Heart left ventricle (tissue), 16 donors: ENCODE measurements around the gene RNF187. TPM values are rescaled to one million over a fixed set of nuclear protein-coding genes. Genes with fewer than 3 reads are reported as not detected.
"Not testable (repeated sequence)": the region's sequence is repeated elsewhere in the genome, so short reads cannot be mapped to it uniquely, and the experiment has no call there.

Source experiments
- ATAC-seq, 4 donors: fragments of 200-7000 bp; cut with Tn5 transposase; one replicate each; pipeline ENCODE4 v1.9.1; 2020 to 2022; ENCODE audit warnings: moderate library complexity in 4 of 4, mild to moderate bottlenecking in 3 of 4, moderate number of reproducible peaks in 1 of 4
- DNase-seq, 5 donors: peaks; one replicate each; pipeline ENCODE4 v3.0.0-alpha.2; 2020
- H3K27ac ChIP-seq, 12 donors: fragments of 200-600 bp; sonication (generic) in 4 of 12; one replicate each; pipeline versions ENCODE4 v1.5.0 to v1.8.0; 2016 to 2022; ENCODE audit warnings: mild to moderate bottlenecking in 2 of 12
- H3K27me3 ChIP-seq, 9 donors: fragments of 200-600 bp; sonication (generic) in 2 of 9; one replicate each; pipeline versions ENCODE4 v1.5.1 to v1.8.0; 2016 to 2022; ENCODE audit warnings: mild to moderate bottlenecking in 3 of 9
- H3K36me3 ChIP-seq, 9 donors: fragments of 200-600 bp; sonication (generic) in 2 of 9; one replicate each; pipeline versions ENCODE4 v1.5.0 to v1.8.0; 2018 to 2022; ENCODE audit warnings: mild to moderate bottlenecking in 2 of 9
- H3K4me1 ChIP-seq, 12 donors: fragments of 200-600 bp; sonication (generic) in 4 of 12; one replicate each; pipeline versions ENCODE4 v1.5.0 to v1.8.0; 2016 to 2022; ENCODE audit warnings: mild to moderate bottlenecking in 3 of 12
- H3K4me3 ChIP-seq, 12 donors: fragments of 200-600 bp; sonication (generic) in 4 of 12; one replicate each; pipeline versions ENCODE4 v1.5.0 to v1.8.0; 2017 to 2022; ENCODE audit warnings: mild to moderate bottlenecking in 9 of 12, moderate library complexity in 4 of 12
- H3K9me3 ChIP-seq, 12 donors: fragments of 200-600 bp; sonication (generic) in 4 of 12; one replicate each; pipeline versions ENCODE4 v1.5.0 to v1.8.0; 2016 to 2022; ENCODE audit warnings: mild to moderate bottlenecking in 1 of 12
- CTCF ChIP-seq, 12 donors: fragments of 200-600 bp; sonication (generic) in 4 of 12; IDR thresholded peaks; one replicate each; pipeline versions ENCODE4 v1.5.0 to v1.8.0; 2018 to 2022; ENCODE audit warnings: antibody characterized with exemption in 12 of 12, mild to moderate bottlenecking in 5 of 12
- POLR2A ChIP-seq, 2 donors: fragments of 450-650 bp; IDR thresholded peaks; one replicate each; pipeline ENCODE4 v1.6.1; 2017; ENCODE audit warnings: antibody characterized with exemption in 2 of 2, mild to moderate bottlenecking in 2 of 2, moderate library complexity in 2 of 2
- WGBS, 4 donors: extraction: QIAGEN DNeasy Blood & Tissue Kit in 2 of 4; methylation state at CpG; one replicate each; pipeline versions ENCODE4 v1.1.5 to v1.1.7; 2013 to 2018; 5-methylcytosine and 5-hydroxymethylcytosine counted together
- intact Hi-C, 10 donors: fragments of 100-400 bp; cut with DNase I; formaldehyde crosslinking; loops; one replicate each; pipeline versions ENCODE4 v1.11.1 to v1.14.2; 2022
- polyA plus RNA-seq, 2 donors: library from polyadenylated mRNA; stranded (reverse); fragments of 200-250 nt; gene quantifications; one replicate each; pipeline ENCODE4 v1.2.3, GENCODE V29; 2013
- total RNA-seq, 9 donors: library from RNA; depleted of rRNA in 2 of 9; stranded (reverse); fragments of >200 nt in 2 of 9; fragmentation: NEBNext Ultra II Directional in 3 of 9; extraction: Animal tissue kit (Norgen Biotek cat#: 25700) in 3 of 9; gene quantifications; one replicate each; pipeline versions ENCODE4 v1.1.0 to v1.2.4, GENCODE V29; 2016 to 2023
- donor health status: ischemic (EF 13 %, LVEDD 7.1; RV severe dilation, severe dysfunction).
- donor health status: healthy with polysubstance abuse.
- donor health status: DM: no; HTN: yes; CAD: no.
- donor health status: DM: no; HTN: no; CAD: no.
- donor health status: ischemic (EF 25% LVEDD 6.9; RV normal size, moderate dysfunction).
- donor health status: ischemic (EF 25% LVEDD 5.7; RV mildly dilated, moderate dysfunction).
- donor health status: healthy.
- donor health status: DM: yes; HTN: yes; CAD: no.
- donor health status: ischemic (EF 35%, LVEDD 5.7; RV mildly dilated, moderate dysfunction).
- donor health status: nonischemic (EF 11% LVEDD 7.7; RV severe dilation, severe dysfunction).
- donor health status: DM: yes; HTN: yes; CAD: no.
- donor health status: PGD.
- donor health status: ischemic (EF 29% LVEDD 5.4; RV normal size, mild dysfunction).
- donor health status: nonischemic (EF 23%, LVEDD 6.1; RV moderate dilation, normal function).

RNF187 gene
- total and polyA plus RNA-seq, 11 donors, result 26.1 to 96.3 (median 70.6) TPM

DNA sequence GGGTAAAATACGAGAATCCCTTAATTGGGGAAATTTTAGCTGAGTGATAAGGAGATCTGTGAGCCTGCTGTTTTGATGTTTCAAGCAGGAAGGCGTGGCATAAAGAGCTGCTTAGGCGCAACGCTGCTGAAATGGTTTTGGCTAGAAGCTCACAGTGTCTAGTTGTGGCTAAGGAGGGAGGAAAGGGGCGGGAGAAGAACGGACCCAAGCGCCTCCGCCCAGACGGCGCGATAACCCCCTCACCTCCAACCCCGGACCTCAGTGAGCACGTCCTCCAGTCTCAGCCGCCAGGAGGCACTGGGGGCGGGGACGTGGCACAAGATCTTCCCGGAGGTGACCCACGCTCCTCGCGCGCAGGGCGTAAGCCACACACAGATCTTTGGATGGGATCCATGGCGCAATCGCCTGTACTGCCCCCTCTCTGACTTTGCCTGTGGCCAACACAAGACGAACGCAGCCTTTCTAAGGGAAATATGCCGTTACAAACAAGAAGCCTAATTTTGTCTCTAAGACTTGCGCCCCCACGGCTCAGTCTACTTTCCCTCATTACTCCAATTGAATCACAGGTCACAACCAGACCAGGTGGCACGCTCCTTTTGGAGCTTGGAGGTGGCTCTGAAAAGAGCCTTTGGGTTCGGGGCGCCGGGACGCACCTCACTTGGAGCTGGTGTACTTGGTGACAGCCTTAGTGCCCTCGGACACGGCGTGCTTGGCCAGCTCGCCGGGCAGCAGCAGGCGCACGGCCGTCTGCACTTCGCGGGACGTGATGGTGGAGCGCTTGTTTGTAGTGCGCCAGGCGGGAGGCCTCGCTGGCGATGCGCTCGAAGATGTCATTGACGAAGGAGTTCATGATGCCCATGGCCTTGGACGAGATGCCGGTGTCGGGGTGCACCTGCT lies 23.4 kb upstream of the RNF187 start:
- H3K36me3 ChIP-seq, result no peaks in the 10 kb centered on the region
- 2 to 3% (median 3%) methylated on average over 36 to 56 of the region's 56 CpGs for WGBS, 4 donors
- H3K9me3 ChIP-seq, result no peaks in the 10 kb centered on the region
- peak in 1 of 5 donors; percentile 29 for DNase-seq
- intact Hi-C loops, result no loop called here
- peaks cover 16 to 90% (median 66%) of the 10 kb centered on the region in 9 donors for H3K27me3 ChIP-seq
- peak overlapping the region in 9 of 12 donors; percentile 29 to 51 (median 37) for H3K4me3 ChIP-seq
- ATAC-seq, result peak in 2 of 4 donors; percentile 24 to 34
- peak overlapping the region in 1 of 12 donors; percentile 18 for H3K27ac ChIP-seq
- peaks cover 0 to 35% (median 12%) of the 10 kb centered on the region in 12 donors for H3K4me1 ChIP-seq
- TF ChIP-seq POLR2A (IDR thresholded peaks at IDR 0.05) (no peak), CTCF (IDR thresholded peaks at IDR 0.05) (no peak)

GRCh38 chr1:228464487-228464983 lies 22.6 kb upstream of the RNF187 start:
- TF ChIP-seq POLR2A (IDR thresholded peaks at IDR 0.05) (no peak), CTCF (IDR thresholded peaks at IDR 0.05) (no peak)
- intact Hi-C loops, result no loop called here
- ATAC-seq (peak; percentile 81 to 93 (median 90)), DNase-seq (peak; percentile 62 to 76 (median 72))
- no peaks in the 10 kb centered on the region for H3K36me3 ChIP-seq
- H3K4me3 ChIP-seq, result peak overlapping the region in 9 of 12 donors; percentile 29 to 51 (median 37)
- H3K27ac ChIP-seq, result no peak overlapping the region
- H3K27me3 ChIP-seq, result peaks cover 16 to 90% (median 73%) of the 10 kb centered on the region in 9 donors
- H3K4me1 ChIP-seq, result peaks cover 0 to 28% (median 7%) of the 10 kb centered on the region in 12 donors
- 1 to 3% (median 2%) methylated on average over 22 to 33 of the region's 33 CpGs for WGBS, 4 donors
- H3K9me3 ChIP-seq, result no peaks in the 10 kb centered on the region

GRCh38 chr1:228465141-228465540 lies 22.0 kb upstream of the RNF187 start:
- Histone ChIP-seq H3K27me3 (peaks cover 19 to 93% (median 76%) of the 10 kb centered on the region in 9 donors), H3K27ac (peak overlapping the region in 1 of 12 donors; percentile 47), H3K4me3 (peak overlapping the region in 8 of 12 donors; percentile 30 to 51 (median 39)), H3K4me1 (peaks cover 0 to 25% (median 6%) of the 10 kb centered on the region in 12 donors), H3K9me3 (no peaks in the 10 kb centered on the region), H3K36me3 (no peaks in the 10 kb centered on the region)
- intact Hi-C loops, result no loop called here
- DNase-seq (no peak), ATAC-seq (no peak)
- 16 to 22% (median 20%) methylated on average over 13 of the region's 13 CpGs for WGBS, 4 donors
- TF ChIP-seq POLR2A (IDR thresholded peaks at IDR 0.05) (no peak), CTCF (IDR thresholded peaks at IDR 0.05) (no peak)

DNA sequence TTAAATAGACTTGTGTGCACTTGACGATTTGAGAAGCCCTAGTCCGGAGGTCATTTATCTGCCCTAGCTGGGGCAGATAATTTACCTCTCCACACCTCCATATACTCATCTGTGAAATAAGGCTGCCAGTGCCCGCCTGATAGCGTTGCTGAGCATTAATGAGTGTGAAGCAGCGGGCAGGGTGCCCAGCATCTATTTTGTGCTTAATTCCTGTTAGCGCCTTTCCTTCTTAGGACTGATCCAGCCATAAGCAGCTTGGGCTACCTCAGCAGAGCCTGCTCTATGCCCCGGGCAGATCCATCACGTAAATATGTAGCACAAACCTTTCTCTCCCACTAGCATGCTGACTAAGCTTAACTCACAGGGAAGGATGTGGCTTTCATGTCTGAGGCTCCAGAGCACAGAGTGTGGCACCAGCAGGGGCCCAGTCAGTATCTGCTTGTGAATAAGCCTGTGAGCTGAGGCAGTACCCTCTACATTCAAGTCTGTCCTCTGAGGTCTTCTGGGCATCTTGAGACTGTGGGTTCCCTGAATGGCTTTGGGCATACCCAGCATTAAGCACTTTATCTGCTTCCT lies 21.5 kb upstream of the RNF187 start:
- peak overlapping the region in 1 of 12 donors; percentile 51 for H3K4me3 ChIP-seq
- H3K4me1 ChIP-seq, result peaks cover 0 to 25% (median 6%) of the 10 kb centered on the region in 12 donors
- no peaks in the 10 kb centered on the region for H3K9me3 ChIP-seq
- intact Hi-C loops, result no loop called here
- ATAC-seq (no peak), DNase-seq (no peak)
- TF ChIP-seq POLR2A (IDR thresholded peaks at IDR 0.05), result no peak
- TF ChIP-seq CTCF (IDR thresholded peaks at IDR 0.05), result no peak
- peaks cover 22 to 95% (median 80%) of the 10 kb centered on the region in 9 donors for H3K27me3 ChIP-seq
- H3K27ac ChIP-seq, result peak overlapping the region in 1 of 12 donors; percentile 47
- 48 to 65% (median 59%) methylated on average over 8 of the region's 8 CpGs for WGBS, 4 donors
- no peaks in the 10 kb centered on the region for H3K36me3 ChIP-seq

- peaks cover 0 to 31% (median 6%) of the 10 kb centered on the region in 12 donors for H3K4me1 ChIP-seq
- H3K27ac ChIP-seq, H3K4me3 ChIP-seq, ATAC-seq, H3K36me3 ChIP-seq, intact Hi-C loops, H3K9me3 ChIP-seq, DNase-seq: not testable (repeated sequence)
- WGBS, 4 donors, result 68 to 82% (median 70%) methylated on average over 2 of the region's 2 CpGs
- H3K27me3 ChIP-seq, result peaks cover 22 to 90% (median 70%) of the 10 kb centered on the region in 9 donors
Observed at GRCh38 chr1:228468188-228468587, 19.0 kb upstream of the RNF187 start.
